Upper lobe of left lung (tissue), 6 donors: ENCODE results near the gene CTNNB1. TPM values are rescaled to one million over a fixed set of nuclear protein-coding genes. Genes with fewer than 3 reads are reported as not detected.
A peak's percentile ranks its signal among the peaks of the same experiment; 100 is the strongest.

Source experiments
- ATAC-seq, 2 donors: fragments of 200-7000 bp; cut with Tn5 transposase; one replicate each; pipeline ENCODE4 v1.9.1; 2022; ENCODE audit warnings: mild to moderate bottlenecking in 2 of 2, moderate library complexity in 2 of 2; ENCODE audit not compliant: low FRiP score in 2 of 2
- DNase-seq, 2 donors: peaks; one replicate each; pipeline ENCODE4 v3.0.0-alpha.2; 2019 to 2020
- H3K27ac ChIP-seq, 4 donors: fragments of 200-600 bp; sonication (generic); one replicate each; pipeline ENCODE4 v1.5.1; 2016 to 2019
- H3K27me3 ChIP-seq, 4 donors: fragments of 200-600 bp; sonication (generic); one replicate each; pipeline ENCODE4 v1.5.1; 2017 to 2019
- H3K36me3 ChIP-seq, 4 donors: fragments of 200-600 bp; sonication (generic); one replicate each; pipeline ENCODE4 v1.5.1; 2016 to 2019
- H3K4me1 ChIP-seq, 4 donors: fragments of 200-600 bp; sonication (generic); one replicate each; pipeline ENCODE4 v1.5.1; 2018 to 2019
- H3K4me3 ChIP-seq, 4 donors: fragments of 200-600 bp; sonication (generic); one replicate each; pipeline ENCODE4 v1.5.1; 2017 to 2019; ENCODE audit warnings: mild to moderate bottlenecking in 2 of 4, moderate library complexity in 1 of 4
- H3K9me3 ChIP-seq, 4 donors: fragments of 200-600 bp; sonication (generic); one replicate each; pipeline ENCODE4 v1.5.1; 2018 to 2019
- EP300 ChIP-seq, 4 donors: sonication (generic); formaldehyde crosslinking; IDR thresholded peaks; one replicate each; pipeline ENCODE4 v1.5.1; 2017; ENCODE audit warnings: antibody characterized with exemption in 4 of 4, control low read depth in 2 of 4
- POLR2A ChIP-seq, 4 donors: fragments of 450-650 bp; IDR thresholded peaks; one replicate each; pipeline ENCODE4 v1.5.1; 2016 to 2017; ENCODE audit warnings: antibody characterized with exemption in 4 of 4, mild to moderate bottlenecking in 2 of 4
- POLR2AphosphoS5 ChIP-seq, 2 donors: sonication (generic); formaldehyde crosslinking; IDR thresholded peaks; one replicate each; pipeline ENCODE4 v1.5.1; 2017; ENCODE audit warnings: antibody characterized with exemption in 2 of 2
- WGBS, 2 donors: methylation state at CpG; one replicate each; pipeline ENCODE4 v1.1.5; 2017 to 2018; 5-methylcytosine and 5-hydroxymethylcytosine counted together
- small RNA-seq, 4 donors: library from RNA; depleted of rRNA; stranded (forward); fragments of <200 nt; gene quantifications; one replicate each; pipeline ENCODE3, GENCODE V24; 2016
- total RNA-seq, 6 donors: library from RNA; depleted of rRNA in 4 of 6; stranded (reverse); fragments of >200 nt in 4 of 6; gene quantifications; one replicate each; pipeline versions ENCODE4 v1.1.0 to v1.2.1, GENCODE V29; 2016 to 2021
- TF ChIP-seq, protein P1 (sequence below), 6 experiments: fragments of 450-650 bp in 4 of 6; fragments of 200-600 bp in 2 of 6; sonication (generic) in 2 of 6; IDR thresholded peaks; one replicate each; pipeline ENCODE4 v1.5.1; 2016 to 2019; ENCODE audit warnings: antibody characterized with exemption in 6 of 6
- donor health status: DM: no; HTN: no; CAD: no; lungs with moderate emphysema.
- donor health status: DM: no; HTN: yes; CAD: no; lungs with severe emphysema.

Gene CTNNB1
- total RNA-seq, 6 donors from 2014 or later: 332 to 776 (median 412) TPM

DNA sequence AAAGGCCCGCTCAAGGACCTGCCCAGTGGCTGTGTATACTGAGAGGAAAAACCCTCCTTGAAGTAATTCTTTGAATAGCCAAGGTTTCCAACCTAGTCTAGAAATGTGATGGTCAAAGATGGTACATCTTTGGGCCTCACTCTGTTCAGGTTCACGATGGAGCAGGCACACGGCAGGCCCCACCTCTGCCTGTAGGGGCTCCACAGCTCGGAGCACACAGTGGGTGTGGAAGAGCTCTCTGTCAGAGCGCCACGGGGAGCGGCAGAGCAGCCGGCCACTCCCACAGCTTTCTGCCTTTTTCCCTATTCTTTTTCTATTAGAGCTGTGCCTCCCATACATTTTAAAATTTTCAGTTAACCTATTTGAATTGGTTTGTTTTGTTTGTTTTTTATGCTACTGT, 89.5 kb downstream of the CTNNB1 start:
- H3K27me3 ChIP-seq: no peaks in the 10 kb centered on the region
- TF ChIP-seq POLR2A (IDR thresholded peaks at IDR 0.05) (no peak), POLR2AphosphoS5 (IDR thresholded peaks at IDR 0.05) (no peak), EP300 (IDR thresholded peaks at IDR 0.05) (no peak)
- TF ChIP-seq, protein P1, sequence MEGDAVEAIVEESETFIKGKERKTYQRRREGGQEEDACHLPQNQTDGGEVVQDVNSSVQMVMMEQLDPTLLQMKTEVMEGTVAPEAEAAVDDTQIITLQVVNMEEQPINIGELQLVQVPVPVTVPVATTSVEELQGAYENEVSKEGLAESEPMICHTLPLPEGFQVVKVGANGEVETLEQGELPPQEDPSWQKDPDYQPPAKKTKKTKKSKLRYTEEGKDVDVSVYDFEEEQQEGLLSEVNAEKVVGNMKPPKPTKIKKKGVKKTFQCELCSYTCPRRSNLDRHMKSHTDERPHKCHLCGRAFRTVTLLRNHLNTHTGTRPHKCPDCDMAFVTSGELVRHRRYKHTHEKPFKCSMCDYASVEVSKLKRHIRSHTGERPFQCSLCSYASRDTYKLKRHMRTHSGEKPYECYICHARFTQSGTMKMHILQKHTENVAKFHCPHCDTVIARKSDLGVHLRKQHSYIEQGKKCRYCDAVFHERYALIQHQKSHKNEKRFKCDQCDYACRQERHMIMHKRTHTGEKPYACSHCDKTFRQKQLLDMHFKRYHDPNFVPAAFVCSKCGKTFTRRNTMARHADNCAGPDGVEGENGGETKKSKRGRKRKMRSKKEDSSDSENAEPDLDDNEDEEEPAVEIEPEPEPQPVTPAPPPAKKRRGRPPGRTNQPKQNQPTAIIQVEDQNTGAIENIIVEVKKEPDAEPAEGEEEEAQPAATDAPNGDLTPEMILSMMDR (IDR thresholded peaks at IDR 0.05): no peak
- no peaks in the 10 kb centered on the region for H3K4me1 ChIP-seq
- no peak overlapping the region for H3K4me3 ChIP-seq
- H3K9me3 ChIP-seq: no peaks in the 10 kb centered on the region
- ATAC-seq (no peak), DNase-seq (peak in 1 of 2 donors; percentile 29)
- H3K36me3 ChIP-seq: no peaks in the 10 kb centered on the region
- 88 to 91% methylated on average over 8 of the region's 8 CpGs for WGBS, 2 donors
- no peak overlapping the region for H3K27ac ChIP-seq

Small RNAs within 50 kb of the gene (small RNA-seq; reads per million reads assigned to genes)
- gene MRPS31P1: 0 reads per million in 4 donors
